Bronchial epithelial cell (primary cell): ENCODE results near the gene WRAP53. TPM values are rescaled to one million over a fixed set of nuclear protein-coding genes. Genes with fewer than 3 reads are reported as not detected.
"Not testable (repeated sequence)": the region's sequence is repeated elsewhere in the genome, so short reads cannot be mapped to it uniquely, and the experiment has no call there.

Source experiments
- DNase-seq: peaks from one replicate; pipeline ENCODE4 v3.0.0-alpha.2; 2010; ENCODE audit warnings: low read depth
- FAIRE-seq: peaks from 2 replicates; lab custom pipeline; 2011; peaks lifted over from hg19 to GRCh38; lab: Jason Lieb, UNC
- H3K27me3 ChIP-seq: 2 replicates; pipeline ENCODE4 v1.5.1; 2011; ENCODE audit warnings: low read length; ENCODE audit not compliant: control insufficient read depth, insufficient read depth
- H3K36me3 ChIP-seq: 2 replicates; pipeline ENCODE4 v1.5.1; 2011; ENCODE audit warnings: low read length; ENCODE audit not compliant: control insufficient read depth, insufficient read depth
- H3K4me3 ChIP-seq: 2 replicates; pipeline ENCODE4 v1.5.1; 2011; ENCODE audit warnings: mild to moderate bottlenecking, low read depth, low read length, control low read depth
- CTCF ChIP-seq: IDR thresholded peaks from 2 replicates; pipeline ENCODE4 v1.5.1; 2011; ENCODE audit warnings: mild to moderate bottlenecking, moderate library complexity, low read length, control low read depth, inconsistent platforms; ENCODE audit not compliant: insufficient read depth, severe bottlenecking
- total RNA-seq: library from RNA; depleted of rRNA; stranded (reverse); fragments of >200 nt; gene quantifications from 2 replicates; pipeline ENCODE4 v1.2.1, GENCODE V29; 2014

The WRAP53 gene
- 3.5 and 4.2 TPM in 2 replicates for total RNA-seq

GRCh38 chr17:7687908-7688807 is at the start of gene WRAP53:
TSS of gene WRAP53 (plus strand) at chr17:7688477. CDS start at chr17:7688649, 172 bp downstream.
- no peaks in the 10 kb centered on the region for H3K27me3 ChIP-seq
- peak; percentile 96 for DNase-seq
- TF ChIP-seq CTCF: peak; percentile 94
- H3K4me3 ChIP-seq: peak within 1 kb of the TSS; percentile 59
- FAIRE-seq: no peak
- peaks cover 1% of the 10 kb centered on the region for H3K36me3 ChIP-seq

GRCh38 chr17:7640783-7641182 is 47.5 kb upstream of the WRAP53 start:
- TF ChIP-seq CTCF: no peak
- H3K36me3 ChIP-seq: no peaks in the 10 kb centered on the region
- H3K27me3 ChIP-seq: no peaks in the 10 kb centered on the region
- no peak overlapping the region for H3K4me3 ChIP-seq
- FAIRE-seq (no peak), DNase-seq (no peak)

GRCh38 chr17:7641635-7642034 is 46.6 kb upstream of the WRAP53 start:
- not testable (repeated sequence) for H3K36me3 ChIP-seq, FAIRE-seq, H3K27me3 ChIP-seq, DNase-seq, H3K4me3 ChIP-seq

GRCh38 chr17:7644775-7645174 is 43.5 kb upstream of the WRAP53 start:
- DNase-seq (no peak), FAIRE-seq (no peak)
- no peak for TF ChIP-seq CTCF
- Histone ChIP-seq H3K27me3 (peaks cover 2% of the 10 kb centered on the region), H3K36me3 (no peaks in the 10 kb centered on the region), H3K4me3 (no peak overlapping the region)

GRCh38 chr17:7646457-7646856 is 41.8 kb upstream of the WRAP53 start:
- DNase-seq: no peak

More at GRCh38 chr17:7646457-7646856, 41.8 kb upstream of the WRAP53 start:
- H3K4me3 ChIP-seq: no peak overlapping the region
- H3K27me3 ChIP-seq: peaks cover 13% of the 10 kb centered on the region
- H3K36me3 ChIP-seq: no peaks in the 10 kb centered on the region
- TF ChIP-seq CTCF: no peak
- no peak for FAIRE-seq
